ENCODE data around the gene PMCH. TPM values are rescaled to one million over a fixed set of nuclear protein-coding genes. Genes with fewer than 3 reads are reported as not detected.

PMCH gene
- total and polyA plus RNA-seq, 10 of the 15 experiments (the other 5 are each of a cell fraction or from before 2014, with no cell fraction given), result 0.35 to 2.1 (median 0.83) TPM; not detected in 4

GRCh38 chr12:102195826-102196225 lies 1.8 kb downstream of the PMCH start:
- ATAC-seq, result no peak
- ChIA-PET CTCF (interaction anchor here (1.0 kb wide), 1 partner anchor 26 kb away, joined by 4 read pairs; no protein-coding TSS in a partner anchor), RAD21 (ENCODE audit: unreplicated experiment) (no interaction called here), SMC1A (ENCODE audit: uncharacterized antibody, unreplicated experiment) (interaction anchor here (0.6 to 2.7 kb wide), 4 partner anchors 9 to 742 kb away, joined by 3 to 5 read pairs (median 3); no protein-coding TSS in a partner anchor), POLR2A (no interaction called here)
- Histone ChIP-seq H3K9me3 (replicated peaks; ENCODE audit: control insufficient read depth, insufficient read depth, low read length) (no peaks in the 10 kb centered on the region), H3K4me2 (ENCODE audit: control insufficient read depth, insufficient read depth) (no peak overlapping the region), H3K9ac (ENCODE audit: control insufficient read depth, insufficient read depth, low read length) (no peak overlapping the region), H3K79me2 (ENCODE audit: control insufficient read depth, insufficient read depth, low read length) (no peaks in the 10 kb centered on the region), H3K27me3 (replicated peaks in 1 of 2; ENCODE audit: control insufficient read depth in 2 of 2, insufficient read depth in 2 of 2, low read length in 1 of 2) (no peaks in the 10 kb centered on the region), H3K27ac (ENCODE audit: control insufficient read depth, insufficient read depth) (no peak overlapping the region), H4K20me1 (ENCODE audit: control insufficient read depth, insufficient read depth) (no peaks in the 10 kb centered on the region), H3K4me3 (no peak overlapping the region), H3K36me3 (ENCODE audit: control insufficient read depth in 2 of 2, insufficient read depth in 2 of 2, low read length in 1 of 2) (no peaks in the 10 kb centered on the region), H2AFZ (ENCODE audit: control insufficient read depth, low read depth, low read length) (no peak overlapping the region), H3K4me1 (ENCODE audit: control insufficient read depth, insufficient read depth, low read length) (no peaks in the 10 kb centered on the region)
- no peak for TF ChIP-seq RCOR1 (conservative IDR thresholded peaks at IDR 0.05; ENCODE audit: low read depth, low read length)
- no peak for TF ChIP-seq CHD4 (IDR thresholded peaks at IDR 0.05)
- no peak for TF ChIP-seq ZNF207 (IDR thresholded peaks at IDR 0.05; ENCODE audit: borderline replicate concordance)
- TF ChIP-seq POLR2AphosphoS2 (IDR thresholded peaks at IDR 0.05; ENCODE audit: low read depth, low read length), result no peak
- TF ChIP-seq ASH2L (IDR thresholded peaks at IDR 0.05; ENCODE audit: borderline replicate concordance, low read depth), result no peak
- no TSS peak for BruUV-seq (replicated peaks)
- 86% methylated on average over 4 of the region's 4 CpGs for whole genome bisulfite sequencing (ENCODE audit: insufficient coverage, insufficient replicate concordance, low lambda C conversion rate, missing lambda C conversion rate)
- intact Hi-C loops (cut with micrococcal nuclease; ENCODE audit: unreplicated experiment) (no loop called here), in situ Hi-C loops (cut with MboI) (no loop called here)
- no peak for DNase-seq (ENCODE audit: low read depth, low spot score)
- FAIRE-seq, result no peak

- ChIA-PET RAD21 (ENCODE audit: unreplicated experiment) (no interaction called here), POLR2A (no interaction called here), SMC1A (ENCODE audit: uncharacterized antibody, unreplicated experiment) (interaction anchor here (1.0 to 1.9 kb wide), 2 partner anchors 13 to 30 kb away, joined by 3 to 9 read pairs; no protein-coding TSS in a partner anchor), CTCF (interaction anchor here (0.6 to 1.6 kb wide), 5 partner anchors 12 to 565 kb away, joined by 3 to 5 read pairs (median 3); no protein-coding TSS in a partner anchor)
- in situ Hi-C loops (cut with MboI) (no loop called here), intact Hi-C loops (cut with micrococcal nuclease; ENCODE audit: unreplicated experiment) (no loop called here)
- no peak for FAIRE-seq
- H4K20me1 ChIP-seq (ENCODE audit: control insufficient read depth, insufficient read depth), result no peaks in the 10 kb centered on the region; the same call in 1 of the 2 replicates
- DNase-seq (ENCODE audit: low read depth, low spot score), result no peak
- H3K4me1 ChIP-seq (ENCODE audit: control insufficient read depth, insufficient read depth, low read length), result no peaks in the 10 kb centered on the region
- H3K36me3 ChIP-seq (ENCODE audit: control insufficient read depth in 2 of 2, insufficient read depth in 2 of 2, low read length in 1 of 2), result peaks cover 0 to 10% of the 10 kb centered on the region in 2 experiments; a peak in 2 of 4 replicates
- no peaks in the 10 kb centered on the region for H3K27me3 ChIP-seq (replicated peaks in 1 of 2; ENCODE audit: control insufficient read depth in 2 of 2, insufficient read depth in 2 of 2, low read length in 1 of 2)
- no peak for ATAC-seq
- BruUV-seq (replicated peaks), result no TSS peak
- no peaks in the 10 kb centered on the region for H3K79me2 ChIP-seq (ENCODE audit: control insufficient read depth, insufficient read depth, low read length)
- WGBS (ENCODE audit: insufficient coverage, insufficient replicate concordance, low lambda C conversion rate, missing lambda C conversion rate), result 100% methylated on average over 2 of the region's 2 CpGs
- H3K9ac ChIP-seq (ENCODE audit: control insufficient read depth, insufficient read depth, low read length), result no peak overlapping the region
- no peak overlapping the region for H3K4me3 ChIP-seq
- no peaks in the 10 kb centered on the region for H3K9me3 ChIP-seq (replicated peaks; ENCODE audit: control insufficient read depth, insufficient read depth, low read length)
- H2AFZ ChIP-seq (ENCODE audit: control insufficient read depth, low read depth, low read length), result no peak overlapping the region
- H3K27ac ChIP-seq (ENCODE audit: control insufficient read depth, insufficient read depth), result no peak overlapping the region
- no peak overlapping the region for H3K4me2 ChIP-seq (ENCODE audit: control insufficient read depth, insufficient read depth)
- no peak for TF ChIP-seq REST (IDR thresholded peaks at IDR 0.05; ENCODE audit: low read depth, low read length)
- no peak for TF ChIP-seq NFIC (IDR thresholded peaks at IDR 0.05; ENCODE audit: low read depth, low read length)
- no peak for TF ChIP-seq FOS (IDR thresholded peaks at IDR 0.05; ENCODE audit: borderline replicate concordance, extremely low read depth, insufficient read length)
- TF ChIP-seq DPF2 (IDR thresholded peaks at IDR 0.05), result no peak
- no peak for TF ChIP-seq GABPA (IDR thresholded peaks at IDR 0.05; ENCODE audit: low read depth)
- no peak for TF ChIP-seq ZNF622 (IDR thresholded peaks at IDR 0.05)
- no peak for TF ChIP-seq SPI1 (IDR thresholded peaks at IDR 0.05; ENCODE audit: borderline replicate concordance, insufficient read depth, low read depth, low read length)
- no peak for TF ChIP-seq TCF12 (IDR thresholded peaks at IDR 0.05; ENCODE audit: low read depth, low read length)
- TF ChIP-seq ZNF207 (IDR thresholded peaks at IDR 0.05; ENCODE audit: borderline replicate concordance), result no peak
Observed at GRCh38 chr12:102182635-102183034, 15.0 kb downstream of the PMCH start.
